NCI-H226 (cell line): ENCODE measurements around the gene KDM2A.

Experiments used
- DNase-seq: peaks from one replicate; pipeline ENCODE4 v3.0.0-alpha.2; 2015

KDM2A gene

GRCh38 chr11:67288198-67288451 lies 169.1 kb downstream of the KDM2A start:
- DNase-seq, result no peak

GRCh38 chr11:67288452-67289225 lies 169.6 kb downstream of the KDM2A start:
- DNase-seq, result peak; percentile 89

GRCh38 chr11:67289226-67289650 lies 170.2 kb downstream of the KDM2A start, which contains the start of gene ANKRD13D:
Gene ANKRD13D (plus strand): TSS chr11:67289303. CDS start chr11:67289461, 158 bp downstream.
- DNase-seq, result no peak

GRCh38 chr11:67289651-67290479 lies 170.8 kb downstream of the KDM2A start:
- DNase-seq, result no peak

GRCh38 chr11:67290801-67291200 lies 171.7 kb downstream of the KDM2A start:
- DNase-seq, result no peak

GRCh38 chr11:67291481-67292381 lies 172.7 kb downstream of the KDM2A start:
- no peak for DNase-seq

GRCh38 chr11:67292671-67293070 lies 173.6 kb downstream of the KDM2A start:
- no peak for DNase-seq

- peak; percentile 68 for DNase-seq
Observed at GRCh38 chr11:67293090-67293489, 174.0 kb downstream of the KDM2A start.

GRCh38 chr11:67295846-67296245 lies 176.8 kb downstream of the KDM2A start:
- DNase-seq, result no peak

GRCh38 chr11:67298786-67299185 lies 179.7 kb downstream of the KDM2A start:
- no peak for DNase-seq

GRCh38 chr11:67299471-67300191 lies 180.6 kb downstream of the KDM2A start:
- DNase-seq, result no peak

GRCh38 chr11:67300256-67300755 lies 181.2 kb downstream of the KDM2A start:
- DNase-seq, result no peak

- DNase-seq, result no peak
Observed at GRCh38 chr11:67300756-67301312, 181.8 kb downstream of the KDM2A start.

GRCh38 chr11:67301313-67301921 lies 182.4 kb downstream of the KDM2A start:
- no peak for DNase-seq

- DNase-seq, result no peak
Observed at GRCh38 chr11:67301951-67302516, 183.0 kb downstream of the KDM2A start.

GRCh38 chr11:67302571-67303131 lies 183.6 kb downstream of the KDM2A start:
- DNase-seq, result peak; percentile 58

GRCh38 chr11:67303132-67303834 lies 184.2 kb downstream of the KDM2A start, which contains the start of gene SSH3:
Gene SSH3 (plus strand): TSS chr11:67303530. CDS start chr11:67303626, 96 bp downstream.
- DNase-seq, result peak; percentile 89

- DNase-seq, result peak; percentile 77
Observed at GRCh38 chr11:67303835-67304411, 184.9 kb downstream of the KDM2A start.

GRCh38 chr11:67304511-67305113 lies 185.5 kb downstream of the KDM2A start:
- no peak for DNase-seq
